SK-N-SH (cell line): ENCODE results near the gene APBA2.

Experiments used
- CTCF ChIP-seq: fragments of 200-600 bp; sonication (generic); IDR thresholded peaks from 2 replicates; pipeline ENCODE4 v1.6.1; 2017; ENCODE audit warnings: antibody characterized with exemption, mild to moderate bottlenecking, moderate library complexity
- FOXJ3 ChIP-seq: sonication (generic); formaldehyde crosslinking; IDR thresholded peaks from 2 replicates; pipeline ENCODE4 v1.5.1; 2020; ENCODE audit warnings: mild to moderate bottlenecking, missing genetic modification reagents
- MXI1 ChIP-seq: IDR thresholded peaks from 2 replicates; pipeline ENCODE4 v1.6.1; 2012; ENCODE audit warnings: mild to moderate bottlenecking, low read depth, low read length, improper control_type of control experiment
- POLR2AphosphoS5 ChIP-seq: IDR thresholded peaks from 2 replicates; pipeline ENCODE4 v1.6.1; 2012; ENCODE audit warnings: low read depth, low read length
- RAD21 ChIP-seq: IDR thresholded peaks from 2 replicates; pipeline ENCODE4 v1.6.1; 2012; ENCODE audit warnings: mild to moderate bottlenecking, low read length
- RCOR1 ChIP-seq: fragments of 150-350 bp; IDR thresholded peaks from 2 replicates; pipeline ENCODE4 v1.6.1; 2017; ENCODE audit warnings: antibody characterized with exemption, low read length
- TCF12 ChIP-seq: IDR thresholded peaks from 2 replicates; pipeline ENCODE4 v1.4.0; 2012
- YY1 ChIP-seq: IDR thresholded peaks from 2 replicates; pipeline ENCODE4 v1.4.0; 2012; ENCODE audit warnings: low read depth, mild to moderate bottlenecking

DNA sequence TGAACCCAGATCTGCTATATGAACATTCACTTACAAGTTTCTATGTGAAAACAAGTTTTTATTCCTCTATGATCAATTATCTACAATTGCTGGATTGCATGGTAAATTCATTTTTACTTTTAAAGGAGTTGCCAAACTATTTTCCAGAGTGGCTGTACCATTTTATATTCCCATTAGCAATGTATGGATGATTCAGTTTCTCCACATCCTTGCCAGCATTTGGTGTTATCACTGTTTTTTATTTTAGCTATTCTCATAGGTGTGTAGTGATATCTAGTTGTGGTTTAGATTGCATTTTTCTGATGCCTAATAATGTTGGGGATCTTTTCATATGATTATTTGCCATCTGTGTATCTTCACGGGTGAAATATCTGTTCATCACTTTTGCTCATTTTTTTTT lies 78.3 kb downstream of the APBA2 start:
- TF ChIP-seq POLR2AphosphoS5 (no peak), RCOR1 (no peak), TCF12 (no peak), YY1 (no peak), RAD21 (no peak), FOXJ3 (CRISPR knock-in tag) (no peak), MXI1 (no peak), CTCF (no peak)
